ENCODE results near the gene NOD2.

The NOD2 gene

DNA sequence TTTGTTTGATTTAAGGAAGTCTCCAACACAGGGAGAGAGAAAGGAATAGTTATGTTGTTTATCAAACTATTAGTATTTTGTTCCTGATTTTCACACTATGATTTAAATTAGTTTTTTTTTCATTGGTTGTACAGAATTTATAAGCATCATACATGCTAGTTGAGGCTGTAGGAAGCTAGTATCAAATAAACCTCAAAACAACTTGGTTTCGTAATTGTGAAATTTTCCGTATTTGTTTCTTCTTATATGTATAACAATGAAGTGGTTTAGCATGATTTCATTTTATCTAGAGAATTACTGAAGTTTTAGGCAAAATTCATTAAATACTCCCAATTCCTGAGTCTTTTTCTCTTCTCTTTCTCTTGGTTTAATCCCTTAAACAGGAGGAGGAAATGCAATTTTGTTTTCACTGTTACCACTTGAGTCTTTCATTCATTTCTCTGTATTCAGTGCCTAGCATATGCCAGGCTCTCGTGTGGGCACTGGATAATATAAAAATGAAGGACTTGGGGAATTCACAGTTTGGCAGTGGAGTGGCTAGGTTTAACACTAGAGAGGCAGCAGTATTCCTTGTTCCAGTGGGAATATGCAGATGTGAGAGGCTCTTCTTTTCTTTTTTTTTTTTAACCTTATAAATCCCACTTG, 50.3 kb downstream of the NOD2 start:
- no peak for DNase-seq

DNA sequence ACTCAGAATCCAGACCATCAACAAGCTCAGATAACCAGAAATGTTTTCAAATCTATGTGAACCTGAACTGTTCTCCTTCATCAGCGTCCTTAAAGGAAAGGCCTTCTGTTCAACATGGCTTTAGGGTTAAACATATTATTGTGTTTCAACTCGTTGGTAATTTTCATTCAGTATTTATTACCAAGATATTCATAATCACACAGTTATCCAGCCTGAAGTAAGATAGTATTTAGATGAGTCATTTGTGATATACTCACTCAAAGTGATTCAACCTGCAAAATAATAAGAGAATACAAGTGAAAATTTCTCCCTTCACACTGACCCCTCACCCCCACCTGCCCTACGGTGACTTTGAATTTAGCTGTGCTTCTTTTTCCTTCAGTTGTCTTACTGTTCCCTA, 51.5 kb downstream of the NOD2 start:
- DNase-seq, result no peak

GRCh38 chr16:50745940-50746339, 52.5 kb downstream of the NOD2 start:
- DNase-seq, result no peak

- peak; percentile 40 for DNase-seq
These were observed 54.0 kb downstream of the NOD2 start for GRCh38 chr16:50747207-50747956.

- no peak for DNase-seq
These were observed 58.1 kb downstream of the NOD2 start for GRCh38 chr16:50751528-50751927.

- DNase-seq, result no peak
These were observed 59.2 kb downstream of the NOD2 start for GRCh38 chr16:50752471-50753235.

- no peak for DNase-seq
These were observed 63.1 kb downstream of the NOD2 start for GRCh38 chr16:50756473-50756872.

DNA sequence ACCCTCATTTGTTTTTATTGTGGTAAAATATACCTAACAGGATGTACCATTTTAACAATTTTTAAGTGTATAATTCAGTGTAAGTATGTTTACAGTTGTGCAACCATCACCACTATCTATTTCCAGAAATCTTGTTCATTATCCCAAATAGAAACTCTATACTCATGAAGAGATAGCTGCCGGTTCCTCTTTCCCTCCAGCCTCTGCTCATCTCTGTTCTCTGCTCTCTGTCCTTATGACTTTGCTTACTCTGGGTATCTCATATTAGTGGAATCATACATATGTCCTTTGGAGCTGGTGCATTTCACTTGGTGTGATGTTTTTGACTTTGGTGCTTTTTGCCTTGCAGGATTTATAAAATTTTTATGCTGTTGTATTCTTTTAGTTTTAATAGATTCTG, 67.9 kb downstream of the NOD2 start:
- no peak for DNase-seq

- DNase-seq, result no peak
These were observed 68.8 kb downstream of the NOD2 start for GRCh38 chr16:50762241-50762640.

DNA sequence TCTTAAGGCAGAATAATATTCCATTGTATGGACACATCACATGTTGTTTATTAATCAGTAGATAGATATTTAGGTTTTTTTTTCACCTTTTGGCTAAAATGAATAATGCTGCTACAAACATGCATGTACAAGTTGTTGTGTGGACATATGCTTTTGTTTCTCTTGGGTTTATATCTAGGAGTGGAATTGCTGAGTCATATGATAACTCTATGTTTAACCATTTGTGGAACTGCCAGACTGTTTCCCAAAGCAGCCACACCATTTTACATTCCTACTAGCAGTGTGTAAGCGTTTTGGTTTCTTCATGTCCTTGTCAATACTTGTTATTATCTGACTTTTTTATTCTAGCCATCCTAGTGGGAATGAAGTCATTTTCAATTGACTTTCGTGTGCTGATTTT, 69.8 kb downstream of the NOD2 start:
- DNase-seq, result no peak

- no peak for DNase-seq
These were observed 71.9 kb downstream of the NOD2 start for GRCh38 chr16:50765260-50765659.

GRCh38 chr16:50765861-50766260, 72.5 kb downstream of the NOD2 start:
- DNase-seq, result no peak

DNA sequence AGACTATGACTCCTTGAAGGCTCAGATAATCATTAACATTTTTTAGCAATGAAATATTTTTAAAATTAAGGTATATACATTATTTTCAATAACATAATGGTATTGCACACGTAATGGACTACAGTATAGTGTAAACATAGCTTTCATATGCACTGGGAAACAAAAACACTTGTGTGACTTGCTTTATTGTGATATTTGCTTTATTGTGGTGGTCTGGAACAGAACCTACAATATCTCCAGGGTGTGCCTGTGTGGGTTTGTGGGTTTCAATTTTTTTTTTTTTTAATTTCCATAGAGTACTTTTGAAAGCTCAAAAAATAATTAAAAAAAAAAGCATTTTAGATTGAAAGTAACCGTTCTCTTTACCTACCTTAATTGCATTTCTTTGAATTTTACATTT, 73.8 kb downstream of the NOD2 start:
- no peak for DNase-seq

DNA sequence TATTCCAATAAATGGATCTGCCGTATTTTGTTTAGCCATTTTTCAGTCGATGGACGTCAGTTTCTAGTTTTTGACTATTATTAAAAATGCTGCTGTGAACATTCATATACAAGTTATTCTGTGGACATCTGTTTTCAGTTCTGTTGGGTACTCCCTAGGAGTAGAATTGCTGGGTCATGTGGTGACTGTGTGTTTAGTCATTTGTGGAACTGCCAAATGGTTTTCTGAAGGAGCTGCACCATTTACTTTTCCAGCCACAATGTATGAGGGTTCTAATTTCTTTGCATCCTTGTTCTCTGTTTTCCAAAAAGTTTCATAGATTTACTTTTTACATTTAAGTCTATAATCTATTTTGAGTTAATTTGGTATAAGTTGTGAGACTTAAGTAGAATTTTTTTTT, 78.0 kb downstream of the NOD2 start:
- no peak for DNase-seq

- DNase-seq, result no peak
These were observed 81.0 kb downstream of the NOD2 start for GRCh38 chr16:50774405-50774804.

GRCh38 chr16:50774960-50775359, 81.6 kb downstream of the NOD2 start:
- DNase-seq, result no peak

DNA sequence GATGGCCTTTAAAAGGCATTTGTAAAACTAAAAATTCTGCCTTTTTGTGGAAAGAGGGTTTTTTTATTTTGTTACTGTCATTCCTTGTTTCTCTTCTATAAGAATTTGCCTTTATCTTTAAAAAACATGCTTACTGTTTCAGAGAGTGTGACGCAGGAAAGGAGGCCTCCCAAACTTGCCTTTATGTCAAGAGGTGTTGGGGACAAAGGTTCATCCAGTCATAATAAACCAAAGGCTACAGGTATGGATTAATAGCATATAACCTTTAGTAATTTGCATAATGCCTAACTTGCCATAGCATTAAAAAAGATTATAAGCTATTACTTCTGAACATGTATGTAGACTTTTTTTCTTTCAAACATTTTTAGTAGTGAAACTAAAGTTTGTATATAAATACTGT, 82.6 kb downstream of the NOD2 start:
- no peak for DNase-seq

DNA sequence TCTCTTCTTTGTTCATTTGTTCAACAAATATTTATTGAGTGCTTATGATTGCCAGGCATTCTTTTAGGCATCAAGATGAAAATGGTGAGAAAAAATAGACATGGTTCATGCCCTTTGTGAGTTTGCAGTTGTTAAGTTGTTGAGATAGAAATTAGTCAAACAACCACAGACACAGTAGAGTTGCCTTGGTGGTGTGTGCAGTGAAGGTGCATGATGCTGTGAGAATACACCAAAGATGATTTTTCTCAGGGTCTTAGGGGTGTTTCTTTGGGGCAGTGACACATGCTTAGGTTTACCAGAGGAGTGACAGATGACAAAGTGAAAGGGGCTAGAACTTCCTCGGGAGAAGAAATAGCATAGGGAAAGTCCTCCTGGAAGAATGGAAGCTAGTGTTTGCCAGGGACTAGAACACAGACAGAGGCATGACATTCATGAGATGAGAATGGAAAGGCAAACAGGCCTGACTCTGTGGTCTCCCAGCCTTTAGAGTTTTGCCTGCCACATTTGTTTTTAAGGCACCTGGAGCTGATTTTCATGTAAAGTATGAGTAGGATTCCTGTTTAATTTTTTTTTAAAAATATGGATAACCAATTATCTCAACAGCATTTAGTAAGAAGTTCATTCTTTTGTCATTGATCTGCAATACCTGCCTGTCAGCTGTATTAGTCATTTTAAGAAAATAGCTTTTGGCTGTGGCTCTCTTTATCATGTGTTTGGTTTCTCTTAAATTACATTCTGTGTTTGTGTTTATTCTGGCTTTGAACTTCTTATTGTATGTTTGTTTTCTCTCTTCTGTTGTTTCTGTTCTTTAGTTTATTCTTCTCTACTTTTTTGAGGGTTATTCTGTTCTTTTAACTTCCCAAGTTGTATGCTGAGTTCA, 85.1 kb downstream of the NOD2 start:
- no peak for DNase-seq

GRCh38 chr16:50781043-50781442, 87.6 kb downstream of the NOD2 start:
- DNase-seq, result no peak

DNA sequence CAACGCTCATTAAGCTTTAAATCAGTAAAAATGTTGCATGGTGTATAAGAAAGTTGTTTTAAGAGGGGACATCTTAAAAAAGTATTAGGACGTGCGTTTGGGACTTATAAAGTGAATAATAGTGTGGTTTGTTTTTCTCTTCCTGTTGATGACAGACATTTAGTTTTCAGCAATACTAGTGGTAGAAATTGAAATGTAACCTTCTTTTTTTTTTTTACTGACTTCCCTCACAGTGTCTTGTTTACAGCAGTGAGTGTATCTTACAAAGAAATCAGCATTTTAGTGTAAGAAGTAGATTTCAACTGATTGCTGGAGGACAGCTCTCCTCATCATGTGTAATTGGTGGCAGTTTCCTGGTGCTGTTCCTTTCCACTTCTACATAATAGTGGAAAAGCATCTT, 88.1 kb downstream of the NOD2 start:
- no peak for DNase-seq

Data from DMS53 (cell line).